Fibroblast of skin of abdomen (primary cell): ENCODE data around the gene COX7A2L.

ENCODE experiments used
- DNase-seq: peaks from one replicate; pipeline ENCODE4 v3.0.0-alpha.2; 2013

COX7A2L gene

GRCh38 chr2:42315844-42316470 is 45.1 kb downstream of the COX7A2L start:
- DNase-seq, result no peak

GRCh38 chr2:42314892-42315468 is 46.0 kb downstream of the COX7A2L start:
- DNase-seq, result peak; percentile 93

- no peak for DNase-seq
Observed at GRCh38 chr2:42312106-42312505, 48.9 kb downstream of the COX7A2L start.

GRCh38 chr2:42310007-42310515 is 51.0 kb downstream of the COX7A2L start:
- no peak for DNase-seq

- no peak for DNase-seq
Observed at GRCh38 chr2:42309366-42309765, 51.7 kb downstream of the COX7A2L start.

GRCh38 chr2:42307180-42307579 is 53.8 kb downstream of the COX7A2L start:
- no peak for DNase-seq

DNA sequence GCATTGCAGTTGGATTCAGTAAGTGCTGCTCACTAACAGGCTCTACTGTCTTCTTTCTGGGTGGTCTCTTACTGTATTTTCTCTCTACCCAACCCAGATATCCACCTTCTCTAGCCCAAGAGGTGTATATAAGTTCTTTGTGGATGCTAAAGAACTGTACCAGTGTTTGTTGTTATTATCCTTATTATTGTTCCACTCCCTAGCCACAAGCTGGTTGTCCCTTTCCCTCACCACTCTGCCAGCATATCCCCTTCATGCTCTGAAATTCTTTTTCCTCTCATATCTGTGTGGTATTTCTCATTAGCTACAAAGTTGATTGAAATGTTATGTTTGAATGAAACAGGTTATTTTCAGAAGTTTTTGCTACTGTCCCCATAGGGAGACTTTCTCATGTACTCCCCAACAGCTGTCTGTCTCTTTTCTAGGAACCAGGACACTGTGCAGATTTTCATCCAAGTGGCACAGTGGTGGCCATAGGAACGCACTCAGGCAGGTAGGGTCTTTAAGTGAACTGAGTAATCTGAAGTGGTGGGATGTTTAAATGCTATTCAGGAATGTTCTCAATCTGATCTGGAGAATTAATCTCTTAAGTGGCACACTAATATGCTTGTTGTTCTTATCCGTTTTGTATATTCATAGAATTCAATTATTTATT is 56.8 kb downstream of the COX7A2L start:
- no peak for DNase-seq

DNA sequence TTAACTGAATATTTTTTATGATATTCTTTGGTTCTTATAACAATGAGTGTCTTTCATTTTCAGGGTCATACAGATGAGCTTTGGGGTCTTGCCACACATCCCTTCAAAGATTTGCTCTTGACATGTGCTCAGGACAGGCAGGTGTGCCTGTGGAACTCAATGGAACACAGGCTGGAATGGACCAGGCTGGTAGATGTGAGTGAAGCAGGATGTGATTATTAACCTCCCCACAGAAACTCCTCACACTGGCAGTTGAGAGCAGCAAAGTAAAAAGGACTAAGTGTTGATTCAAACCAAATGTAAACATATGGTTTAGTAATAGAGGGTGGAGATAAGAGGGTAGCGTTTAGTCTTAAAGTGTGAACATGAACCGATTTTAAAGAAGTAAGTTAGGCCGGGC is 57.8 kb downstream of the COX7A2L start:
- no peak for DNase-seq

DNA sequence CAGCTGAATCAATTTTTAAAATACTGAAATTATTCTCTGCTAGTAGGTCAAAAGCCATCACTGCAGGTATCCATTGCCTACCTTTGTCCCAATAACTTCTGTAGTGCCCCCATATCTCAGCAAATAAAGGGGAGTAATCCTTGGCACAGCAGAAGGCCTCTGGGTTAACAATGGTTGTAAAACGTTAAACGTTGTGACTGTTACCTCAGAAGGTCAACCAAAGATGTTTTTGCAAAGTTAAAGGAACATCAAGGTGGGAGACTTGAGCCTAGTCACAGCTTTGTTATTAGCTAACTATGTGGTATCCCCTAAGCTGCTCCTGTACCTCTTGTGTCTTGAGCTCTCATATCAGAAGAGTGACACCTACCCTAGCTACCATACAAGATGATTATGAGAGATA is 60.5 kb downstream of the COX7A2L start:
- DNase-seq, result no peak
